ENCODE measurements around the gene RTN3. TPM values are rescaled to one million over a fixed set of nuclear protein-coding genes. Genes with fewer than 3 reads are reported as not detected.

Gene RTN3
- total RNA-seq, 1 donor from 2014 or later, result 159 TPM

GRCh38 chr11:63793161-63793560, 111.9 kb downstream of the RTN3 start:
- Mint-ChIP-seq H3K27me3 (no peaks in the 10 kb centered on the region), H3K36me3 (ENCODE audit: insufficient read depth) (no peaks in the 10 kb centered on the region), H3K4me1 (ENCODE audit: low read depth) (peaks cover 1% of the 10 kb centered on the region), H3K4me3 (ENCODE audit: low read depth) (no peak overlapping the region), H3K27ac (no peak overlapping the region), H3K9me3 (ENCODE audit: low read depth) (peaks cover 8% of the 10 kb centered on the region)
- no peak for DNase-seq (ENCODE audit: low spot score, unreplicated experiment)
- no peak for TF ChIP-seq CTCF (IDR thresholded peaks at IDR 0.05; ENCODE audit: unreplicated experiment)

- H3K27me3 Mint-ChIP-seq, result no peaks in the 10 kb centered on the region
Measured at GRCh38 chr11:63795066-63795465, 113.8 kb downstream of the RTN3 start.

GRCh38 chr11:63800921-63801320, 119.6 kb downstream of the RTN3 start:
- Mint-ChIP-seq H3K4me3 (ENCODE audit: low read depth) (no peak overlapping the region), H3K4me1 (ENCODE audit: low read depth) (no peaks in the 10 kb centered on the region), H3K9me3 (ENCODE audit: low read depth) (no peaks in the 10 kb centered on the region), H3K27me3 (peaks cover 2% of the 10 kb centered on the region), H3K36me3 (ENCODE audit: insufficient read depth) (no peaks in the 10 kb centered on the region), H3K27ac (no peak overlapping the region)
- no peak for DNase-seq (ENCODE audit: low spot score, unreplicated experiment)
- no peak for TF ChIP-seq CTCF (IDR thresholded peaks at IDR 0.05; ENCODE audit: unreplicated experiment)

More at GRCh38 chr11:63795066-63795465, 113.8 kb downstream of the RTN3 start:
- TF ChIP-seq CTCF (IDR thresholded peaks at IDR 0.05; ENCODE audit: unreplicated experiment), result no peak
- DNase-seq (ENCODE audit: low spot score, unreplicated experiment), result no peak
- no peak overlapping the region for H3K27ac Mint-ChIP-seq
- H3K4me1 Mint-ChIP-seq (ENCODE audit: low read depth), result no peaks in the 10 kb centered on the region
- no peaks in the 10 kb centered on the region for H3K36me3 Mint-ChIP-seq (ENCODE audit: insufficient read depth)
- peaks cover 8% of the 10 kb centered on the region for H3K9me3 Mint-ChIP-seq (ENCODE audit: low read depth)
- no peak overlapping the region for H3K4me3 Mint-ChIP-seq (ENCODE audit: low read depth)

- DNase-seq (ENCODE audit: low spot score, unreplicated experiment), result no peak
- Mint-ChIP-seq H3K4me3 (ENCODE audit: low read depth) (no peak overlapping the region), H3K27ac (no peak overlapping the region), H3K27me3 (peaks cover 2% of the 10 kb centered on the region), H3K9me3 (ENCODE audit: low read depth) (no peaks in the 10 kb centered on the region), H3K36me3 (ENCODE audit: insufficient read depth) (no peaks in the 10 kb centered on the region), H3K4me1 (ENCODE audit: low read depth) (no peaks in the 10 kb centered on the region)
- TF ChIP-seq CTCF (IDR thresholded peaks at IDR 0.05; ENCODE audit: unreplicated experiment), result no peak
Measured at GRCh38 chr11:63802637-63803414, 121.5 kb downstream of the RTN3 start.

GRCh38 chr11:63804259-63804658, 123.0 kb downstream of the RTN3 start:
- no peak overlapping the region for H3K4me3 Mint-ChIP-seq (ENCODE audit: low read depth)
- no peaks in the 10 kb centered on the region for H3K36me3 Mint-ChIP-seq (ENCODE audit: insufficient read depth)
- no peak for TF ChIP-seq CTCF (IDR thresholded peaks at IDR 0.05; ENCODE audit: unreplicated experiment)
- H3K27me3 Mint-ChIP-seq, result peaks cover 2% of the 10 kb centered on the region
- H3K9me3 Mint-ChIP-seq (ENCODE audit: low read depth), result no peaks in the 10 kb centered on the region
- no peaks in the 10 kb centered on the region for H3K4me1 Mint-ChIP-seq (ENCODE audit: low read depth)
- no peak for DNase-seq (ENCODE audit: low spot score, unreplicated experiment)
- peak overlapping the region; percentile 76 for H3K27ac Mint-ChIP-seq

Data from progenitor cell of endocrine pancreas (in vitro differentiated cells).